IPS-20b (cell line): ENCODE measurements around the gene ALDH1B1.
A peak's percentile ranks its signal among the peaks of the same experiment; 100 is the strongest.

ENCODE experiments used
- H3K27ac ChIP-seq: one replicate; pipeline ENCODE4 v1.5.1; 2013; ENCODE audit warnings: low read length
- H3K27me3 ChIP-seq: 2 replicates; pipeline ENCODE4 v1.6.1; 2013; ENCODE audit warnings: mild to moderate bottlenecking, low read length, inconsistent platforms; ENCODE audit not compliant: insufficient read depth
- H3K36me3 ChIP-seq: 2 replicates; pipeline ENCODE4 v1.6.1; 2013; ENCODE audit warnings: low read depth, mild to moderate bottlenecking, inconsistent platforms, low read length, moderate library complexity; ENCODE audit not compliant: insufficient read depth
- H3K4me1 ChIP-seq: 2 replicates; pipeline ENCODE4 v1.6.1; 2013; ENCODE audit warnings: mild to moderate bottlenecking, control low read depth, inconsistent platforms, low read length, moderate library complexity; ENCODE audit not compliant: insufficient read depth
- H3K4me3 ChIP-seq: 2 replicates; pipeline ENCODE4 v1.5.1; 2013; ENCODE audit warnings: mild to moderate bottlenecking, low read length, inconsistent platforms
- H3K9ac ChIP-seq: 2 replicates; pipeline ENCODE4 v1.6.1; 2013; ENCODE audit warnings: low read depth, mild to moderate bottlenecking, inconsistent platforms, low read length, moderate library complexity
- H3K9me3 ChIP-seq: 2 replicates; pipeline ENCODE4 v1.6.1; 2013; ENCODE audit warnings: mild to moderate bottlenecking, low read depth, low read length, inconsistent platforms; ENCODE audit not compliant: insufficient read depth

ALDH1B1 gene

DNA sequence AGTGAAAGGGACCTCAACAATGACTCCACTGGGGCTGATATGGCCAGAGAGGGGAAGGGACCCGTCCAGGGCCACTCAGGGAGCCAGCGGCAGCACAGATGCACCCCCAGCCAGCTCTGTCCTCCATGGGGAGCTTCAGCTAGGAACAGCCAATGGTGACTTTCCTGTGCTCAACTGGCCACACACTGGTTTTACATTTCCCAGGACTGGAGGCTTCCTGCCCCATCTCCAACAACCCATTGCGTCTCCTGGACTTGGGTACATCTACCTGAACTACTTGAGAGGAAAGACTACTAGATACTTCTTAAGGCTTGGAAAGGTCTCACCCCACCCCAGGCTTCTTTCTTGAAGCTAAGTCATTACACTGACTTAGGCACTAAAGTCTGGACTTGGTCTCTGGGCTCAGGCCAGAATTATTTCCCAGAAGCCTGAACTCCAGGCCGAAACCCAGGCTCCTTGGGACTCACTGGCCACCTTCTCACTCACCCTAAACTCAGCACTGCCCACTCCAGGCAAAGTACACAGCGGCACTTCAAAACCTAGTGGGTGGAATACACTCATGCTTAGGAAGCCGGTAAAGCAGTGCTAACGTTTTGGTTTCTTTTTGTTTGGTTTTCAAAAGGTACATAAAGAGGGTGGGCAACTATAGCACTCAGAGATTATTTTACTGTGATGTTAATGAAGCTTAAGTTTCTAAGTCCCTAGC is 30.2 kb downstream of the ALDH1B1 start:
- Histone ChIP-seq H3K36me3 (no peaks in the 10 kb centered on the region), H3K9me3 (no peaks in the 10 kb centered on the region), H3K4me1 (peaks cover 29% of the 10 kb centered on the region), H3K27me3 (peaks cover 48% of the 10 kb centered on the region), H3K9ac (no peak overlapping the region; the same call in 1 of the 2 replicates), H3K27ac (no peak overlapping the region), H3K4me3 (peak overlapping the region; percentile 60)

DNA sequence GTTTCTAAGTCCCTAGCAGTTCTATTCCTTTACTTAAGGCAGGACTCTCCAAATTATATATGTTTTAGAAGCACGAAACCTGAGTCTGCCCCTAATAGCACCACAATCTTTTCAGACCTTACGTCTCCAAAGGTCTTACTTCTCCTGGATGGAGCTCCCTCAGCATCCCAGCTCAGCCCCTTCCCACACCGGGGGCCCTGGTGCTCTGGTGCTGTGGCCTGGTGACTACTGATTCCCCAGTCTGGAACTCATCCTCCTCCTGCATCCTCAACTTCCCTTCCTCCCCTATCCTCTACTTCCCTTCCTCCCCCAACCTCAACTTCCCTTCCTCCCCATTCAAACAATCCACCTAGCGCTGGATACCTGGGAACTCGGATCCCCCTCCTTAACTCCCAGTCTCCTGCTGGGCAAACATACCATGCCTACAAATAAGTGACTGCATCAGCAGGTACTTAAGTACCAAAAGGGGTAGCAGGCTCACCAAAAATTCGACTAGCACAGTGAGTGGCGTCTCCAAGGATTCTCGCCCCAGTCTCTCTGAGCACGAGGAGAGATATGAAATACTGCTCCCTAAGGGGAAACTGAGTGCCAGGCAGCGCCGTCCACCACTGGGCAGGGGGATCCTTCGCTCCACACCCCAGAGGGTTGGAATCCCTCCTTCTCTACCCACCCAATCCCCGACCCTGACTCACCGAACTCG is 30.9 kb downstream of the ALDH1B1 start:
- Histone ChIP-seq H3K27ac (no peak overlapping the region), H3K4me1 (peaks cover 29% of the 10 kb centered on the region), H3K9ac (peak overlapping the region; percentile 36; the same call in 1 of the 2 replicates), H3K9me3 (no peaks in the 10 kb centered on the region), H3K36me3 (no peaks in the 10 kb centered on the region), H3K4me3 (peak overlapping the region; percentile 60), H3K27me3 (peaks cover 55% of the 10 kb centered on the region)

GRCh38 chr9:38423973-38424843 is 31.7 kb downstream of the ALDH1B1 start, which contains the start of gene IGFBPL1:
Gene IGFBPL1 (minus strand): TSS chr9:38424454. CDS start chr9:38424424, 30 bp downstream.
- H3K4me3 ChIP-seq, result peak within 1 kb of the TSS; percentile 60
- H3K27ac ChIP-seq, result no peak within 1 kb of the TSS
- no peaks in the 10 kb centered on the region for H3K9me3 ChIP-seq
- peaks cover 23% of the 10 kb centered on the region for H3K4me1 ChIP-seq
- no peaks in the 10 kb centered on the region for H3K36me3 ChIP-seq
- H3K27me3 ChIP-seq, result peaks cover 56% of the 10 kb centered on the region
- peak within 1 kb of the TSS; percentile 36; the same call in 1 of the 2 replicates for H3K9ac ChIP-seq

DNA sequence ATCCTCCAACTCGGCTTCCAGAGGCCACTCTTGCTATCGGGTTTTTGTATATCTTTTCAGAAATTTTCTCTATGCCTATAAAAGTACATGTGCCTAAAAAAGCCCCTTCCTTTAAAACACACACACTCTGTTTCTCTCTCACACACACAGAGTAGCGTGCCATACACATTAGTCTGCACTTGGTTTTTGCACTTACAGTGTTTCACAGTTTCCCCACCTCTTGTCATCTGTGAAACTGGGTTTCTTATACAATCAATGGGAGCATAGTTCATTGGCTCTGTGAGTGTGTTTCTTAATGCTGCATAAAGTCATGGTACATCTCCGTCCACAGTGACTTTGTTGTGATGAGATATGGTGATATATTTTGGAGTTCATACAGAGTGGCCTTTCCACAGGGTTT is 32.4 kb downstream of the ALDH1B1 start:
- Histone ChIP-seq H3K27me3 (peaks cover 56% of the 10 kb centered on the region), H3K27ac (no peak overlapping the region), H3K36me3 (no peaks in the 10 kb centered on the region), H3K9ac (no peak overlapping the region), H3K4me1 (peaks cover 23% of the 10 kb centered on the region), H3K4me3 (peak overlapping the region; percentile 60; the same call in 1 of the 2 replicates), H3K9me3 (no peaks in the 10 kb centered on the region)

GRCh38 chr9:38428062-38428461 is 35.6 kb downstream of the ALDH1B1 start:
- Histone ChIP-seq H3K27ac (no peak overlapping the region), H3K9ac (no peak overlapping the region), H3K4me3 (no peak overlapping the region), H3K36me3 (no peaks in the 10 kb centered on the region), H3K4me1 (peaks cover 6% of the 10 kb centered on the region; the same call in 1 of the 2 replicates), H3K9me3 (no peaks in the 10 kb centered on the region), H3K27me3 (peaks cover 47% of the 10 kb centered on the region)

DNA sequence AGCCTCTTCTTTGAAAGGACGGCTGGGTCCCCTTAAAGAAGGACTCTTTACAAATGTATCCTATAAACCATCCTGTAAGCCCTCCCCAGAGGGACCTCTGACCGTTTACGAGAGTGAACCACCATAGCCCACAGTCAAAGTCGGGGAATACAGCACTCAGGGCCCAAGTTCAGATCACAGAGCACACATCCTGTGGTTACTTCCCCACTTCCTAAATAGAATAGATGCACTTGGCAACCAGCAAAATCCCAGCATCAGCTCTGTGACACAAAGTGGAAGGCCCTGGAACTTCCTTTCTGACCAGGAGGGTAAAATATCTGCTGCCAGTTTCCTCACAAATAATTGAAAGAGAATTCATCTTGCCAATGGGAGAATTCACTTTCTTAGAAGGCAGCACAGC is 38.6 kb downstream of the ALDH1B1 start:
- Histone ChIP-seq H3K4me3 (no peak overlapping the region), H3K4me1 (peaks cover 7% of the 10 kb centered on the region), H3K27ac (no peak overlapping the region)

DNA sequence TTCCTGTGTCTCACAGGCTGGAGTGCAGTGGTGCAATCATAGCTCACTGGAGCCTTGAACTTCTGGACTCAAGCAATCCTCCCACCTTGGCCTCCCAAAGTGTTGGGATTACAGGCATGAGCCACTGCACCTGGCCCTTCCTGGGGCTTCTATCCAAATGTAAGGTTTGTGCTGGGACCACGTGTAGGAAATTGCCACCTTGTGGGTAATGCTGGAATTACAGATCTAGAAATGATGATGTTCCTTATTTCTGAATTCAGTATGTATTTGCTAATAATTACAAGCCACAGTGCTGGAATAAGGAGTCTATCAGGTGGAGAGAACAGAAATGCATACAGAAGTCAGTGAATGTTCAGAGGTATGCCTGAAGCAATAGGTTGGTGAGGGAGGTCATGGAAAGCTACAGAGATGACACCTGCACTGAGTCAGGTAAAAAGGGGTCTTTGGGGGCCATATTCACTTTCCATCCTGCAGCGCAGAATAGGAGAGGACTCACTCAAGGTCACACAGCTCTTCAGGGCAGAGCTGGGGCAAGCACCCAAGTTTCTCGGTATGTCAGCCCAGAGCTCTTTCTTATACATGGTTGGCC is 40.5 kb downstream of the ALDH1B1 start:
- Histone ChIP-seq H3K9me3 (no peaks in the 10 kb centered on the region), H3K4me3 (no peak overlapping the region), H3K27ac (no peak overlapping the region), H3K36me3 (no peaks in the 10 kb centered on the region), H3K9ac (no peak overlapping the region), H3K27me3 (peaks cover 5% of the 10 kb centered on the region; the same call in 1 of the 2 replicates), H3K4me1 (peaks cover 7% of the 10 kb centered on the region)

More for the DNA sequence above, 38.6 kb downstream of the ALDH1B1 start:
- Histone ChIP-seq H3K9ac (no peak overlapping the region), H3K36me3 (no peaks in the 10 kb centered on the region), H3K27me3 (peaks cover 21% of the 10 kb centered on the region), H3K9me3 (no peaks in the 10 kb centered on the region)

DNA sequence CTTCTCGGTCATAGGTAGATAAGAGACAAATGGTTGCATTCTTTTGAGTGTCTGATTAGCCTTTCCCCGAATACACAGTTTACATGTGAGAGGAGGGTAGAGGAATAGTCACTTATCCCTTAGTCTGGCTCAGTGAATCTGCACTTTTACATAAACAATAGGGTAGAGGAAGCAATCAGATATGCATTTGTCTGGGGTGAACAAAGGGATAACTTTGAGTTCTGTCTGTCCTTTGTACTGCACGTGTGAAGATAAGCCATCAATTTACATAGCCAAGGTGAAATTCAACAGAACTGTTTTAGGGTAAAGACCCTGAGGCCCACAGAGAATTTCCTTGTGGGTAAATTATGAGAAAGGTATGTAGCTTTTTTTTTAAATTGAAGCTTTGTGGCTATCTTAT is 41.9 kb downstream of the ALDH1B1 start:
- peaks cover 7% of the 10 kb centered on the region for H3K4me1 ChIP-seq

DNA sequence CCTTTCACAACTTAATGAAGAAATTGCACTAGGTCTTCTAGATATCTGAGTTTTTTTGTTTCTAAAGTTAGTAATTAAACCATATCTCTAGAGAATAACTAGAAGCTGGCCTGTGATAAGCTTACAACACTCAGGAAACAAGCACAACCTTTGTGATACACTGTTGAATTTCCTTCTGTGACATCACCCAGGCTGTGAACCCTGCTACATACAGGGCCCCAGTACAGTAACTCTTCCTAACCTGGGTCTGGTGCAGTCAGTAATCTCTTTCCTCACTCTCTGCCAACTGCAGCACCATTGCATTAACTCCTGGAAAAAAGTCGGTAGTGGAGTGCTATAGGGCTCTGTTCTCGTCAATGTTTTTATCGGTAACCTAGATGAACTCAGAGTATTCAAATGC is 42.4 kb downstream of the ALDH1B1 start:
- no peaks in the 10 kb centered on the region for H3K27me3 ChIP-seq
- no peak overlapping the region for H3K9ac ChIP-seq
- no peaks in the 10 kb centered on the region for H3K36me3 ChIP-seq
- H3K9me3 ChIP-seq, result no peaks in the 10 kb centered on the region
- H3K4me3 ChIP-seq, result no peak overlapping the region
- H3K27ac ChIP-seq, result no peak overlapping the region
- peaks cover 7% of the 10 kb centered on the region for H3K4me1 ChIP-seq

More for the DNA sequence above, 41.9 kb downstream of the ALDH1B1 start:
- Histone ChIP-seq H3K36me3 (no peaks in the 10 kb centered on the region), H3K27ac (no peak overlapping the region), H3K9me3 (no peaks in the 10 kb centered on the region), H3K4me3 (no peak overlapping the region), H3K9ac (no peak overlapping the region), H3K27me3 (no peaks in the 10 kb centered on the region)

DNA sequence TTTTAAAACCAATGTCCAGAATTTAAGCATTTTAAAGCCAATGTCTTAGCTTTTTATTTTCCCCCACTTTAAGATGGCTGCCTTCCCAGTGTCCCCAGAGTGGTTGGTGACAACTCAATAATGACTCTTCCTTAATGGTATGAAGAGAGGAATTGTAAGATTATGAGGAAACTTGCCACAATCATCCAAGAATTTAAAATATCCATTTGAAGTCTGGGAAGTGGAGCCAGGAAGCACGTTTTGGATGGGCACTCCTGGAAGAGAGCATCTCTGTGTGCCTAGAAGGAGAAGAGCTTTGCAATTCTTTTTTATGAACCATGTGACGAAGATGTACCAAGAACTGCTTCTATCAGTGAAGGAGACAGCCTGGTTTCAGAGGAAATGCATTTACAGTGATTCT is 43.0 kb downstream of the ALDH1B1 start:
- Histone ChIP-seq H3K27ac (no peak overlapping the region), H3K4me3 (no peak overlapping the region), H3K4me1 (peaks cover 7% of the 10 kb centered on the region), H3K9me3 (no peaks in the 10 kb centered on the region), H3K9ac (no peak overlapping the region), H3K27me3 (no peaks in the 10 kb centered on the region), H3K36me3 (no peaks in the 10 kb centered on the region)

- H3K27ac ChIP-seq, result no peak overlapping the region
Observed at GRCh38 chr9:38436708-38437107, 44.2 kb downstream of the ALDH1B1 start.

More at GRCh38 chr9:38436708-38437107, 44.2 kb downstream of the ALDH1B1 start:
- no peaks in the 10 kb centered on the region for H3K27me3 ChIP-seq
- no peak overlapping the region for H3K9ac ChIP-seq
- no peaks in the 10 kb centered on the region for H3K9me3 ChIP-seq
- H3K36me3 ChIP-seq, result no peaks in the 10 kb centered on the region
- H3K4me1 ChIP-seq, result peaks cover 7% of the 10 kb centered on the region
- no peak overlapping the region for H3K4me3 ChIP-seq
